Choroid plexus epithelial cell (primary cell): ENCODE measurements around the gene CHMP1B.

Source experiments
- DNase-seq: peaks from one replicate; pipeline ENCODE4 v3.0.0-alpha.2; 2010; ENCODE audit warnings: low read depth
- H3K4me3 ChIP-seq: 2 replicates; pipeline ENCODE4 v1.5.1; 2011; ENCODE audit warnings: low read depth, mild to moderate bottlenecking, control low read depth, low read length, moderate library complexity
- CTCF ChIP-seq: conservative IDR thresholded peaks from 2 replicates; pipeline ENCODE4 v1.5.1; 2011; ENCODE audit warnings: low read depth, mild to moderate bottlenecking, control low read depth, inconsistent platforms, low read length, moderate library complexity

The CHMP1B gene

GRCh38 chr18:11809895-11810294 lies 41.3 kb upstream of the CHMP1B start:
- no peak overlapping the region for H3K4me3 ChIP-seq
- no peak for TF ChIP-seq CTCF
- DNase-seq = no peak

GRCh38 chr18:11810379-11810778 lies 40.8 kb upstream of the CHMP1B start:
- no peak overlapping the region for H3K4me3 ChIP-seq
- TF ChIP-seq CTCF = no peak
- no peak for DNase-seq

- no peak for DNase-seq
- no peak for TF ChIP-seq CTCF
- H3K4me3 ChIP-seq = no peak overlapping the region
Measured at GRCh38 chr18:11811009-11811408, 40.2 kb upstream of the CHMP1B start.

- no peak for DNase-seq
- no peak for TF ChIP-seq CTCF
- no peak overlapping the region for H3K4me3 ChIP-seq
Measured at GRCh38 chr18:11817229-11817628, 34.0 kb upstream of the CHMP1B start.

GRCh38 chr18:11818486-11819203 lies 32.6 kb upstream of the CHMP1B start:
- TF ChIP-seq CTCF = no peak
- H3K4me3 ChIP-seq = no peak overlapping the region
- no peak for DNase-seq

GRCh38 chr18:11819938-11820337 lies 31.3 kb upstream of the CHMP1B start:
- TF ChIP-seq CTCF = no peak
- no peak for DNase-seq
- no peak overlapping the region for H3K4me3 ChIP-seq

GRCh38 chr18:11820697-11821096 lies 30.5 kb upstream of the CHMP1B start:
- no peak overlapping the region for H3K4me3 ChIP-seq
- TF ChIP-seq CTCF = no peak
- no peak for DNase-seq
